AG04449 (cell line): ENCODE data around the gene CTU2.

Experiments
- CTCF ChIA-PET: fragments of 350-600 bp; formaldehyde crosslinking; extraction: SDS; loops from one replicate; lab custom pipeline; 2021; ENCODE audit warnings: antibody characterized with exemption; lab: Yijun Ruan, JAX
- POLR2A ChIA-PET: fragments of 400-600, 350-600 bp; formaldehyde crosslinking; extraction: SDS; loops from one replicate; lab custom pipeline; 2020; ENCODE audit warnings: antibody characterized with exemption, inconsistent platforms; lab: Yijun Ruan, JAX
- DNase-seq: peaks from one replicate; pipeline ENCODE4 v3.0.0-alpha.2; 2010; ENCODE audit warnings: low read depth, low spot score
- H3K4me3 ChIP-seq: 2 replicates; pipeline ENCODE4 v1.5.1; 2011; ENCODE audit warnings: low read depth, mild to moderate bottlenecking, control low read depth, low read length
- CTCF ChIP-seq: IDR thresholded peaks from one replicate; pipeline ENCODE4 v1.5.1; 2011; ENCODE audit warnings: mild to moderate bottlenecking, moderate library complexity, low read length, control low read depth, inconsistent platforms; ENCODE audit not compliant: insufficient read depth; ENCODE audit errors: missing control alignments

The CTU2 gene

GRCh38 chr16:88721815-88722755 is 15.8 kb downstream of the CTU2 start:
- CTCF ChIA-PET = interaction anchor here (3.3 kb wide), 1 partner anchor 15 kb away, joined by 10 read pairs; no protein-coding TSS in a partner anchor
- DNase-seq = no peak
- POLR2A ChIA-PET = no interaction called here
- no peak overlapping the region for H3K4me3 ChIP-seq
- TF ChIP-seq CTCF = no peak

DNA sequence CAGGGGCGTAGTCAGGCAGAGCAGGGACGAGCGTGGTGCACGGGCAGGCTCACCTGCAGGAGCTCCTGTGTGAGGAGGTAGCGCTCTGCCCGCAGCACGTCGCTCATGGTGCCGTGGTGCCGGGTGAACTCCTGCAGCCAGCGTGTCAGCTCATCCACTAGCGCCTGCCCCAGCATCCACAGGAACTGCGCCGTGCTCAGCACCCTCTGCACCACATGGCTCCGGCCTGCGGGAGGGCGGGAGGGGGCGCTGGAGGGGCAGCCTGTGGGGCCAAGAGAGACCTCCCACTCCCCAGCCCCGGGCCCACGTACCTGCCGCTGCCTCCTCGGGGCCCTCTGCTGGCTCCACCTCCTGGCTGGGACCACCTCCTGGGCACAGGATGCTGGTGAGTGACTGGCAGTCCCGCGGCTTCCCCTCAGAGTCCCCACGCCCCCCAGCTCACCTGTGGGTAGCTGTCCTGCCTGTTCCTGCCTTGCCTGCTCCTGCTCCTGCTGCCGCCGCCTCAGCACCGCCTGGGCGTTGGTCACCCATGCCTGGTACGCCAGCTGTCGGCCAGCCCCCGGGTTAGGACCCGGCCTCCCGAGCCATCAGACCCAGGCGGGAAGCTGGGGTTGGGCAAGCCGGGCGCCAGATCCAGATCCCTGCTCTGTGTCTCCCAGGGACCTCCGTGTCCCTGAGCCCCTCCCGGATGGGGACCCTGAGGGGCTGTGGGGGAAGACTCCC is 16.6 kb downstream of the CTU2 start:
- TF ChIP-seq CTCF = no peak
- DNase-seq = no peak
- H3K4me3 ChIP-seq = no peak overlapping the region
- ChIA-PET CTCF (interaction anchor here (1.0 to 3.3 kb wide), 3 partner anchors 14 to 65 kb away, joined by 3 to 10 read pairs (median 4); no protein-coding TSS in a partner anchor), POLR2A (no interaction called here)

DNA sequence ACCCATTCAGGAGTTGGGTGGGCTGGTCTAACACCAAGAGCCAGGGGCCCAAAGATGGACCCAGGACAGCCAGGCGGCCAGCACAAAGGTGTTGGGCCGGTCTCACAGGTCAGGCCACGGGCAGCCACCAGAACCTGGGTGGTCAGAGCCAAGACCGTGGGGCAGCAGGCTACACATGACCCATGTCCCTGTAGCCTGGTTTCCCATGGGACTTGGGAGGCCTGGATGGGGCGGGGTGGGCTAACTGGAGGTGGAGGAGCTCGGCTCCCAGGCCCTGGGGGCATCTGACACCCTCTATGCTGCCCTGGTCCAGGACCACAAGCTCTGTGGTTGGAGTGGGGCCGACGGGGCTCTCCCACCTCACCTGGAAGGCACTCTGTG is 17.2 kb downstream of the CTU2 start:
- TF ChIP-seq CTCF = no peak
- ChIA-PET POLR2A (no interaction called here), CTCF (interaction anchor here (1.0 to 1.3 kb wide), 3 partner anchors 14 to 65 kb away, joined by 3 to 4 read pairs (median 3); no protein-coding TSS in a partner anchor)
- no peak overlapping the region for H3K4me3 ChIP-seq
- DNase-seq = no peak

- no peak overlapping the region for H3K4me3 ChIP-seq
- ChIA-PET POLR2A (no interaction called here), CTCF (interaction anchor here (1.2 to 1.3 kb wide), 2 partner anchors 14 to 17 kb away, joined by 3 to 4 read pairs; no protein-coding TSS in a partner anchor)
- TF ChIP-seq CTCF = no peak
- no peak for DNase-seq
Observed at GRCh38 chr16:88723911-88724310, 17.6 kb downstream of the CTU2 start.

DNA sequence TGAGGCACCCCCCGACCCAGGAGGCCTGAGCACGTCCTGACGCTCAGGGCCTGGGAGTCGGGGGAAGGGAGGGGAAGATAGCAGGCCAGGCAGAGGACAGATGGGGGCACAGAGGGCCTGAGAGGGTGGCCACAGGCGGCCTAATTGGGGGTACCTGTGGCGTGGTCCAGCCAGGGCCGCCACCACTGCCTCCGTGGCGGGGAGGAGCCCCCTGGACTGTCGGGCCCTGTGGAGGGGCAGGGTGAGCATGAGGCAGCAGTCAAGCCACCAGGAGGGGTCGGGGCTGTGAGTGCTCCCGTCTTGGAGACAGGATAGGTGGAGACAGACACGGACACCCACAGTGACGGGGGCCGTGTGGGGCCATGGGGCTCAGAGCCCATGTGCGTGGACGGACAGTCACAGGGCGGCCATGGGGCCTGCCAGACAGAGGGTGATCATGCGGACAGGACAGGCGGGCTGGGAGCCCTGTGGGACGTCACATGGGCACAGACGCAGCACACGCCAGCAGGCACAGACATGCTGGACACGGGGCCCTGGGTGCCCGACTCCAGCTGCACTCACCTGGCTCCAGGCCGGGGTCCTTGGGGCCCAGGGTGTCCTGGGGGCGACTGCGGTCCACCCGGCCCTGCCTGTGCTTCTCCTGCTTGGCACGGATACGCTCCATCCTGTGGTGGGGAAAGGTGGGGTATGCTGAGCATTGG is 18.7 kb downstream of the CTU2 start:
- DNase-seq = no peak
- no peak overlapping the region for H3K4me3 ChIP-seq
- POLR2A ChIA-PET = no interaction called here
- TF ChIP-seq CTCF = no peak
- CTCF ChIA-PET = no interaction called here
